ENCODE data around the gene GDF15. TPM values are rescaled to one million over a fixed set of nuclear protein-coding genes. Genes with fewer than 3 reads are reported as not detected.

Gene GDF15
- total RNA-seq, 1 donor from 2014 or later: 0.33 TPM

DNA sequence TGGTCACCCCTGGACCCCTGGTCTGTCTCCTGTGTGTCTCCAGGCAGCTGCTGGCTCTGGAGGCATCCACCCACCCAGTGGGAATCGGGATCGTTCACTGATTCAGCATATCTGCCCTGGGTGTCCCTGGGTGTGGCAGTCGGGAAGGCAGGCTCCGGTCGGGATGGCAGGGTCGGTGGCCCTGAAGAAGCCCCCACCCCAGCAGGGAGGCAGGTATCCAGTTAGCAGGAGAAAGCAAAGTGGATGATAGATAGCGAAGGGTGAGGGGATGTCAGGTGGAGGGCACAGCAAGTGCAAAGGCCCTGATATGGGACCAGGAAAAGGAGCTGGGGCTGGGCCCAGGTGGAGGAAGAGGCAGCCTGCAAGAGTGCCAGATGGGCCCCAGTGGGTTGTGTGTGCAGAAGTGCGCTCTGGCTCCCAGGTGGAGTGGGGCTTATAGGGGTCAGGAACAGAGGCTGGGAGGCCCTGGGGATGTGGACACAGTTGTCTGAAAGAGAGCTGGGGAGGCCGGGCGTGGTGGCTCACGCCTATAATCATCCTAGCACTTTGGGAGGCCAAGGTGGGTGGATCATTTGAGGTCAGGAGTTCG lies 35.5 kb downstream of the GDF15 start:
- peaks cover 85% of the 10 kb centered on the region for H3K4me1 ChIP-seq
- H3K36me3 ChIP-seq: no peaks in the 10 kb centered on the region
- no peaks in the 10 kb centered on the region for H3K9me3 ChIP-seq (replicated peaks)
- H3K4me3 ChIP-seq: peak overlapping the region; percentile 86
- intact Hi-C loops (cut with micrococcal nuclease): no loop called here
- peaks cover 21% of the 10 kb centered on the region for H3K27me3 ChIP-seq (ENCODE audit: low read depth)
- TF ChIP-seq, protein P1, sequence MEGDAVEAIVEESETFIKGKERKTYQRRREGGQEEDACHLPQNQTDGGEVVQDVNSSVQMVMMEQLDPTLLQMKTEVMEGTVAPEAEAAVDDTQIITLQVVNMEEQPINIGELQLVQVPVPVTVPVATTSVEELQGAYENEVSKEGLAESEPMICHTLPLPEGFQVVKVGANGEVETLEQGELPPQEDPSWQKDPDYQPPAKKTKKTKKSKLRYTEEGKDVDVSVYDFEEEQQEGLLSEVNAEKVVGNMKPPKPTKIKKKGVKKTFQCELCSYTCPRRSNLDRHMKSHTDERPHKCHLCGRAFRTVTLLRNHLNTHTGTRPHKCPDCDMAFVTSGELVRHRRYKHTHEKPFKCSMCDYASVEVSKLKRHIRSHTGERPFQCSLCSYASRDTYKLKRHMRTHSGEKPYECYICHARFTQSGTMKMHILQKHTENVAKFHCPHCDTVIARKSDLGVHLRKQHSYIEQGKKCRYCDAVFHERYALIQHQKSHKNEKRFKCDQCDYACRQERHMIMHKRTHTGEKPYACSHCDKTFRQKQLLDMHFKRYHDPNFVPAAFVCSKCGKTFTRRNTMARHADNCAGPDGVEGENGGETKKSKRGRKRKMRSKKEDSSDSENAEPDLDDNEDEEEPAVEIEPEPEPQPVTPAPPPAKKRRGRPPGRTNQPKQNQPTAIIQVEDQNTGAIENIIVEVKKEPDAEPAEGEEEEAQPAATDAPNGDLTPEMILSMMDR (IDR thresholded peaks at IDR 0.05; ENCODE audit: borderline replicate concordance): no peak
- peak overlapping the region; percentile 99 for H3K27ac ChIP-seq (replicated peaks)
- DNase-seq: no peak

DNA sequence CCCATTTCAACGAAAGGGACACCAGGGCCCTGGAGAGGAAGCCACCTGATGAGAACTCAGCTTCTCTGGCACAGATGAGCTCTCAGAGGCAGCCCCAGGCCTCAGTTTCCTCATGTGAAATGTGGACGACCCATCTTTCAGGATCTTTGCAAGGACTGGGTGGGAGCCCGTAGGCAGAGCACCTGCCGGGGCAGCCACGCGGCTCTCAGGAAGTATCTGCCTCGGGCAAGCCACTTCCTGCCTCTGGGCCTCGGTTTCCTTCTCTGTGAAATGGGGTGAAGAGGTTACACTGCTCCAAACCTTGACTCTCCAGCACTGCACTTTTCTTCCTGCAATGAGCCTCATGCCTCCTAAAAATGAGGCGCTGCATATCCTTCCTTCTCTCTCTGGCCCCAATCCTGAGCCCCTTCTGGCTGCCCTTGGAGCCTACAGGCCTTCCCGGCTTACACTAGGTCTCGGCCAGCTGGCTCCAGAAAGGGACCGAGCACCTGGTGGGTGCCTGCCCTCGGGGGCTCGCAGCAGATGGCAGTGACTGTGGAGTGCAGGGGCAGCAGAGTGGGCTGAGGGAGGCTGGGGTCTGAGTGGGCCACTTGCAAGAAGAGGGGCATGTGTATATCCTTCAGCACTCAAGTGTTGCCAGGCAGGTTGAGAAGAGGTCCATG lies 36.7 kb downstream of the GDF15 start:
- no peak for DNase-seq
- Histone ChIP-seq H3K27ac (replicated peaks) (peak overlapping the region; percentile 12), H3K9me3 (replicated peaks) (no peaks in the 10 kb centered on the region), H3K27me3 (ENCODE audit: low read depth) (peaks cover 9% of the 10 kb centered on the region), H3K4me3 (no peak overlapping the region), H3K36me3 (no peaks in the 10 kb centered on the region), H3K4me1 (peaks cover 85% of the 10 kb centered on the region)
- intact Hi-C loops (cut with micrococcal nuclease): no loop called here
- TF ChIP-seq, protein P1 (IDR thresholded peaks at IDR 0.05; ENCODE audit: borderline replicate concordance): no peak

DNA sequence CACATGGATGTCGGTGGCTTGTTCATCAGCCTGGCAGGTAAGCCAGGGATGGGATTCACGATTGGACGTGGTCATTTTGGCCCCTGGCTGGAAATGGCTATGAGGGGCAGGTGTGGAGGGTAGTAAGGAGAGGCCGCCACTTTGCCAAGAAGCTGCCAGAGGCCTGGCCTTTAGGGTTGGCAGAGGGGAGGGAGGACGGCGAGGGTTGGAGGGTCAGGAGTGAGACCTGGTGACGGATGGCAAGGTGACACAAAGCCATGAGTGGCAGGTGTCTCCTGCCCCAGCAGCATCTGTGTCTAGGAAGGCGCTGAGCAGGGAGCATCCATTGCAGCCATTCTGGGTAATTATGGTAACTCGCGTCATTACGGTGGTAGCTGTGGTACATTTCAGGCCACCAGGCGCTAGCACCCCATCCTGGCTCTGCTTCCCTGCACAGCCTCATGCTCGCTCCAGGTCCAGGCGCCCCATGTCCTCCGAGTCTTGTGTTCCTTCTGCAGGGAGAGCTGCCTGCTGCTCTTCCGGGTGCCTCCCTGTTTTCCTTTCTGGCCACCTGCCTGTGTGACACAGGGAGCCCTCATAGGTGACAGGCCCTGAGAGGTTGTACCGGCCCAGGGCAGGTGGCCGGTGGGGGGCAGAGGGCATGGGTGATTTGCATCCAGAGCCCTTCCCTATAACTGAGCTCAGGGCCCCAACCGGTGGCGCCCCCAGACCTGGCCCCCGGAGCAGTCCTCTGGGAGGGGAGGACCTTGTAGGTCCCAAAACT lies 37.5 kb downstream of the GDF15 start:
- TF ChIP-seq, protein P1 (IDR thresholded peaks at IDR 0.05; ENCODE audit: borderline replicate concordance): no peak
- H3K4me3 ChIP-seq: no peak overlapping the region
- H3K4me1 ChIP-seq: peaks cover 83% of the 10 kb centered on the region
- no peaks in the 10 kb centered on the region for H3K36me3 ChIP-seq
- H3K9me3 ChIP-seq (replicated peaks): no peaks in the 10 kb centered on the region
- DNase-seq: no peak
- H3K27ac ChIP-seq (replicated peaks): no peak overlapping the region
- intact Hi-C loops (cut with micrococcal nuclease): no loop called here
- H3K27me3 ChIP-seq (ENCODE audit: low read depth): peaks cover 1% of the 10 kb centered on the region

DNA sequence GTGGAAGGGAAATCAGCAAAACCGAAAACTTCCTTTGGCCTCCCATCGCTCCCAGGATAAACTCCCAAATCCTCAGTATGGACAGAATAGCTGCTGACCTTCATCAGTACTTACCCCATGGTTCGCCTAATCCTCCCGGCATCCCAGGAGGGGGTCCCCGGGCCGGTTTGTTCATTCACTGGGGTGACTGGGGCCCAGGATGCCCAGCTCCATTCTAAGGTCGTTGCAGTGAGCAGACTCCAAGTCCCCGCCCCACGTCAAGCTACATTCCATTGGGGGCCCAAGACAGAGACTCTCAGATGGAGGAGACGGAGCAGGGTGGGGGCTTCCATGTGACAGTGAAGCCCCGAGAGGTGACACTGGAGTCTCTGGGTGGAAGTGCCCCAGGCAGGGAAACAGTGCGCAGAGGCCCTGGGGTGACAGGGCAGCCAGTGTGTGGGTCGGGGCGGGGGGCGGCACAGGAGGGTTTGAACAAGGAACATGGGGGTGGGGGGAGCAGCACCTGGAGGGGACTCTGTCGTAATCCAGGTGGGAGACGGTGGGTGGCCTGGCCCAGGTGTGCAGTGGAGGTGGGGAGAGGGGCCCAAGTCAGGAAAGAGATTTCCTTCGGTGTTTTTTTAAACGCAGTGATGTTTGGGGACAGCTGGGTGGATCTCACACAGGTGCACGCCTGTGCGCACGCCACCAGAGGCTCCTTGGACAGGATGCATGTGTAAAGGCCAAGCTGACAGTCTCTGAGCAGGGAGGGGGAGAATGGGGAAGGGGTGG lies 38.3 kb downstream of the GDF15 start:
- TF ChIP-seq, protein P1 (IDR thresholded peaks at IDR 0.05; ENCODE audit: borderline replicate concordance): no peak
- DNase-seq: no peak
- Histone ChIP-seq H3K9me3 (replicated peaks) (no peaks in the 10 kb centered on the region), H3K27ac (replicated peaks) (no peak overlapping the region), H3K4me3 (no peak overlapping the region), H3K4me1 (peaks cover 86% of the 10 kb centered on the region), H3K36me3 (no peaks in the 10 kb centered on the region), H3K27me3 (ENCODE audit: low read depth) (no peaks in the 10 kb centered on the region)
- intact Hi-C loops (cut with micrococcal nuclease): no loop called here

DNA sequence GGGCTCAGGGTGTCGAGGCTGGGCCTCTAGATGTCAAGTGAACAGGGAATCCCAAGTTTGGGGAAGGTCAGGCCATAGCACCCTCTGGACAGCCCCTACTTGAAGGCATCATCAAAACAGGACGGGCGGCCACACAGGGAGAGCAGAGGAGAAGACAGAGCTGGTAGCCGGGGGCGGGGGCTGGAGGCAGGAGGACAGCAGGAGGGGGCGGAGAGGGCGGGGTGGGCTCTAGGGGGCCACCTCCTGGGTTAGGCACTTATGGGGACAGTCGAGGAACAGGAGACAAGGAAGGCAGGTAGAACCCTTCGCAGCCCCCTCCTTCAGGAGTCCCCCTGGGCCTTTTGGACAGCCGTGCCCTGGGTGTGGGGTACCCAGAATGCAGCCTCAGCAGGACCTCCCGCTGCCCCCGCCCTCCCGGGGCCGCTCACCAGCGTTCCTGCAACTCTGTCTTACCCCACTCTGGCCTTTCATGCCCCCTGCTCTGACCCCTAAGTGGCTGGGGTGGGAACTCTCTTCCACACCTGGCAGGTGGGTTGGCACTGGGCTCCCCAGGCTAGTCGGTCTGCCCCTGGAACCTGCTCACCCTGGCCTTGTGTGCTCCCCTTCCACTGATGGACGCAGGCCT lies 39.0 kb downstream of the GDF15 start:
- peaks cover 89% of the 10 kb centered on the region for H3K4me1 ChIP-seq
- no peak for DNase-seq
- no peak overlapping the region for H3K4me3 ChIP-seq
- H3K9me3 ChIP-seq (replicated peaks): no peaks in the 10 kb centered on the region
- H3K27me3 ChIP-seq (ENCODE audit: low read depth): no peaks in the 10 kb centered on the region
- H3K36me3 ChIP-seq: no peaks in the 10 kb centered on the region
- H3K27ac ChIP-seq (replicated peaks): peak overlapping the region; percentile 78
- TF ChIP-seq, protein P1 (IDR thresholded peaks at IDR 0.05; ENCODE audit: borderline replicate concordance): no peak
- intact Hi-C loops (cut with micrococcal nuclease): no loop called here

All from left ventricle myocardium inferior (tissue), 1 donor.